NCI-H2227 (cell line): ENCODE data around the gene CDH23.

Source experiments
- DNase-seq: peaks from one replicate; lab custom pipeline; 2025; ENCODE audit not compliant: unreplicated experiment; lab: John Stamatoyannopoulos, UW

Gene CDH23

DNA sequence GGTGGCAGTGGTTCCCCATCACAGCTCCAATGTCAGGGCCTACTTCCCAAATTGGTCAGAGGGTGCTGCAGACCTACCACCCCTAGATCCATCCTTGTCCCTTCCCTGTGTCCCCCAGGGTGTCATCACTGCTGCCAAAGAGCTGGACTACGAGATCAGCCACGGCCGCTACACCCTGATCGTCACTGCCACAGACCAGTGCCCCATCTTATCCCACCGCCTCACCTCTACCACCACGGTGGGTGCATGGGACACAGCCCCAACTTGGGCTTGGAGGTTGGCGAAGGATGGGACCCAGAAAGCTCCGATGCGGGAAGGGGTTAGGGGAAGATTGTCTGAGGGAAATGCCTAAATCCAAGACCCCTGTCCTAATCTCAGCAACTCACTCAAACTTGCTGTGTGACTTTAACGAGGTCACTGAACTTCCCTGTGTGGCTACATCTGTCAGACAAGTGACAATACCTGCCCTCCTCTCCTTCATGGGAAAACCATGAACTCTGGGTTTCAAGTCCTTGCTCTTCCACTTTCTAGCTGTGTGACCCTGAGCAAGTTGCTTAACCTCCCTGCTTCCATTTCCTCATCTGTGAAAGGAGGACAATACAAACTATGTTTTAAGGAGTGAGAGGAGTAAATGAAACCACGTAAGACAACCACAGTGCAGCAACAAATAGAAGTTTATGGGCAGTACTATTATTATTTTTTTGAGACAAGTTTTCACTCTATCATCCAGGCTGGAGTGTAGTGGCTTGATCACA lies 381.5 kb downstream of the CDH23 start:
- DNase-seq: no peak

DNA sequence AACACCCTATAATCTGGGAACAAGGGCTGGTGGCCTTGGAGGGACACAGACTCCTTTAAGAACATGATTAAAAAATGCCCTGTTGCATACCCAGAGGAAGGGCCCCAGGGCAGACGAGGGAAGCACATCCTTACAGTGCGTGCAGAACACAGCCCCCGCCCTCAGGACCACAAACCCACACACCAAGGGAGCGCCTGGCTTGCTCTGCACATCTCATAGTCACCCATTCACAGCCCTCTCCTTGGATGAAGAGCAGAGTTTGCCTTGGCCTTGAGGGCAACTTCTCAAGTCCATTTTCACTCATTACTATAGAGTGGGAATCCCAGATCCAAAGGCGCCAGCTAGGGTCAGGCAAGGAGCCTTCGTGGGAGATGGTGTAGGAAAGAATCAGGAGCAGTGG lies 382.9 kb downstream of the CDH23 start:
- DNase-seq: no peak

DNA sequence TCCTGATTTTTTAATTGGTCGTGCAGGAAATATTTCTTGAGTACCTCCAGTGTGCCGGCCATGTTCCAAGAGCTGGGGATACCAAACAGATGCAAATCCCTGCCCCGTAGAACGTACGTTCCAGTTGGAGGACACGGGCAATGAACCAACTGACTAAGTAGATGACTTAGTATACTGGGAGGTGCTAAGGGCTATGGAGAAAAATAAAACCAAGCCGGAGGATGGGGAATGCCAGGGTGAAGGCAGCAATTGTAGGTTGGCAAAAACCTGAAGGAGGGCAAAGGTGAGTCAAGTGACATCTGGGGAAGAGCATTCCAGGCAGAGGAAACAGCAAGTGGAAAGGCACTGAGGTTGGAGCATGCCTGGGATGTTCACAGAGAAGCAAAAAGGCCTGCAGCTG lies 383.4 kb downstream of the CDH23 start:
- no peak for DNase-seq

DNA sequence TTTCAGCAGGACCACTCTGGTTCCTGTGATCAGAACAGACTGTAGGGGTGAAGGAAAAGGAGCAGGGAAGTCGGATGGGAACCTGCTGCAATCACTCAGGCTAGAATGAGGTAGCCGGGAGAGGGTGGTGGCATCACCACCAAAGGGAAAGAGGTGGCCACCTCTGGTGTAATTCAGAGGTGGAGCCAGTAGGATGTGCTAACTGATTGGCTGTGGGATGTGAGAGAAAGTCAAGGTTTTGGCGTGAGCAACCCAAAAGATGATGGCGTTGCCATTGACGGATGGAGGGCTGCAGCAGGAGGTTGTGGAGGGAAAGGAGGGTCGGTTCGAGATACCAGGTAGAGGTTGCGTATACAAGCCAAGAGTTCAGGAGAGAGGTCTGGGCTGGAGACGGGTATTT lies 384.0 kb downstream of the CDH23 start:
- no peak for DNase-seq

DNA sequence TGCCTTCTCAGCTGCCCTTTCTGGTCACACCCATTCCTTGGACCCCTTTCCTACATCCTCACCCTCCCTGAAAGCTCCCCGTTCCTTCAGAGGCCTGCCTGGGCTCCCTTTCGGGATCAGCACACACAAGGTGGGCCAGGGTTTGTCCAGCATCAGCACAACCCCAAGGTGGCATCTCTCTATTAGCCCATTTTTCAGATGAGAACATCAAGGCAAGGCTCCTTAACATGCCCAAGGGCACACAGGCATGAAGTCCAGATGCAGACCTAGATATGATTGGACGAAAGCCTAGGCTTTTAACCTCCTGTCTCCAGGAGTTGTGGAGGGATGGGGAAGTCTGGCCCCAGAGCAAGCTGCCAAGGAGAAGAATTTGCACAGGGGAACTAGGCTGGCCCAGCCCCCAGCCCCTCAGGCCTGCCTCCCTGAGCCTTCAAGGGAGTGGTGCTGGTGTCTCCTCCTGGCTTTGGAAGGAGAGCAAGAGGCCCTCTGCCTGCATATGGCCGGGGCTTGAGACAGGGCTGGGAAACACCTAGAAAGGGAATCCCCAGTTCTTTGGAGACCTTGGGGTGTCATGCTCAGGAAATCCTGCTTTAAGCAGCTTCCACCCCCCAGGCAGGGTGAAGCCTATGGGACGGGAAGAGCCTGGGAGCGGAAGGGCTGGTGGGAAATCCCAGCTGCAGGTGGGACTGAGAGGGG lies 385.6 kb downstream of the CDH23 start:
- no peak for DNase-seq

DNA sequence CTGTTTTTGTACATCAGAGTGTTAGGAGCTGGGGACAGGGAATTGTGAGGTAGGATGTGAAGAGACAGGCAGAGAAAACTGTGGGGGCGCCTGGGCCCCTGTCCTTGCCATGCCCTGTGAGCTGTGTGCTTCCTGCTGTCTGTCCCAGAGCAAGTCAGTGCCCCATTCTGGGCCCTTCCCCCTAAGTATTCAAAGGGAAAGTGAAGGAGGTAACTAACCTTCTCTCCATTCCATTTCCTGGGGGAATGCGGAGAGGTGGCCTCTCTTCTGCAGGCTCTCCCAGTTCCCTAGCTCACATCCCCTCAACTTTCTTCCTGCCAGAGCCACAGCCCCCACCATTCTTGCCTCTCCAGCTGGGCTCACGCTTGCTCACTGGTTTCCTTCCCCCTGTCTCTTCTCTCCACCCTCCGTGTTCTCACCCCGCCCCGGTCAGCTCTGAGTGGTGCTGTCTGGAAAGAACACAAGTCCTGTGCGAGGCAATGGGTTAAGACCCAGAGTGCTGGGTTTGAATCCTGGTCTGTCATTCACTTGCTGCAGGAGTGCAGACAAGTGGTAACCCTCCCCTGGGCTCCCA lies 386.3 kb downstream of the CDH23 start:
- no peak for DNase-seq

DNA sequence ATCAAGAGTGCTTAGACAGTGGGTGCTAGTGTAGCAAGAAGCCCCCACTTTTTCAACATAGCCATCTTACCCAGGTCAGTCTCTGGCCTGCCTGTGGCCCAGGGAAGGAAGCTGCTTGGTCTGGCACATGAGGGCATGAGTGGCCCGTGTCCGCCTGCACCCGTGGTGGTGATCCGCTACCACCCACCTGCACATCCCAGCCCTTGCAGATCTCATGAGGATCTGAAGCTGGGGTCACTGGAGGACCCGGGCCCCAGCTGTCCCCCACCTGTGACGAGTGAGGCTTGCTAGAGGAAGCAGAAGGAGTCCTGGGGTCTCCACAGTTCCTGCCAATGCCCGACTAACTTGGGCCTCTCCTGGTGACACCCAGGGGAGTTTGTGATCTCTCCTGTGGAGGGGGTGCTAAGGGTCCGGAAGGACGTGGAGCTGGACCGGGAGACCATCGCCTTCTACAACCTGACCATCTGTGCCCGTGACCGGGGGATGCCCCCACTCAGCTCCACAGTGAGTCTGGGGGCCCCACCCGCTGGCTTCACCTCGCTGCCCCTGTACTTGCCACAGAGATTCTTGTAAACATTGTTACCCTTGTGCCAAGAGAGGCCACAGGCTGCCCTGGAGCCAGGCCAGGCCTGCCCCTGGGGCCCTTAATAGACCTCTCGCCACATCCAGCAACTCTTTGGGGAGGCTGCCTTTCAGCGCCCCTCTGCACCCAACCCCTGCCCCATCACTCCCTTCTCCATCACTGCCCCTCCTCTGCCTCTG lies 387.4 kb downstream of the CDH23 start:
- DNase-seq: no peak

DNA sequence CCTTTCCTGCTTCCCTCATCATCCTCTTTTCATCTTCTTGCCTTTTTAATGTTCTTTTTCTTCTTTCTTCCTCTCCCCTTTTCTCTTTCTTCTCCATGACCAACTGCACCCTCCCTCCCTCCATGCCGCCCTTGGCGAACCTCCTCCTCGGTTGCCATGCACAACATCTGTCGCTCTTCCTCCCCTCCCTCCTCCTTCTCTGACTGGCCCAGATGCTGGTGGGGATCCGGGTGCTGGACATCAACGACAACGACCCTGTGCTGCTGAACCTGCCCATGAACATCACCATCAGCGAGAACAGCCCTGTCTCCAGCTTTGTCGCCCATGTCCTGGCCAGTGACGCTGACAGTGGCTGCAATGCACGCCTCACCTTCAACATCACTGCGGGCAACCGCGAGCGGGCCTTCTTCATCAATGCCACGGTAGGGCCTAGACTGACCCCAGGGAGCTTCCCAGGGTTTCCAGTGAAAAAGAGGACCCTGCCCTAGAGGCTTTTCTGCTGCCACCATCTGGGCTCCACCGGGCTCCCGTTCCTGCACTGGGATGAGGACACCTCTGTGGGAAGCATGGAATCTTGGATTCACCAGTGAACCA lies 388.1 kb downstream of the CDH23 start:
- DNase-seq: no peak

DNA sequence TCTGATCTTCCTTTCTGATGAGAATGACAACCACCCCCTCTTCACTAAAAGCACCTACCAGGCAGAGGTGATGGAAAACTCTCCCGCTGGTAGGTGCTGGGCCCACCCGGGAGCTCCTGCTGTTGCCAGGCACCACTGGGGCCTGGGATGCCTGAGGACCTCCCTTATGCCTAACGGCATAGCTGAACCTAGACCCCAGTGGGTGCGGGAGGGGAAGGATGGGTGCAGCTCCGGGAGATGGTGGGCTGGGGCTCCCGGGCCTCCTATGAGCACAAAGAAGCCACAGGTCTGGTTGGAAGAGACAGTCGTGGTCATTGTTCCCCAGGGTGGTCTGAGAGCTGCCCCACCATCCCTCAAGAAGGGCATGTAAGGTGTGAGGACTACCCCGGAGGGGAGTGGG lies 392.2 kb downstream of the CDH23 start:
- no peak for DNase-seq

DNA sequence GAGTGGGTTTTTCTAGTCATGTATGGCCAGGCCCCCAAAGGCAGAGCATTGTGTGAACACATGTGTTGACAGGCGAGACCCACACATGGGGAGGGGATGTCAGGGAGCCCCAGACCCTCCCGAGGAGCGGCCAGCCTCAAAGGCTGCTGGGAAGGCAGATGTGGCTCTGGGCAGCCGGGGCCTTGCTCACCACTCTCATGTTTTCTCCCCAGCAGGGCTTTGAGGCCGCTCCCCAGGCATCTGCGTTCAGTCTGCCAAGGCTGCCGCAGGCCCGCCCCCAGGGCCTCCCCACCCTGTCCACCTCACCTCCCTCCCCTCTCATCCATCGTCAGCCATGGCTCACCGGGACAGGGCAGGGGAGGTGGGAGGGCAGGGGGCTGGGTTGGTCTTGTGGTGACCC lies 393.2 kb downstream of the CDH23 start:
- no peak for DNase-seq

DNA sequence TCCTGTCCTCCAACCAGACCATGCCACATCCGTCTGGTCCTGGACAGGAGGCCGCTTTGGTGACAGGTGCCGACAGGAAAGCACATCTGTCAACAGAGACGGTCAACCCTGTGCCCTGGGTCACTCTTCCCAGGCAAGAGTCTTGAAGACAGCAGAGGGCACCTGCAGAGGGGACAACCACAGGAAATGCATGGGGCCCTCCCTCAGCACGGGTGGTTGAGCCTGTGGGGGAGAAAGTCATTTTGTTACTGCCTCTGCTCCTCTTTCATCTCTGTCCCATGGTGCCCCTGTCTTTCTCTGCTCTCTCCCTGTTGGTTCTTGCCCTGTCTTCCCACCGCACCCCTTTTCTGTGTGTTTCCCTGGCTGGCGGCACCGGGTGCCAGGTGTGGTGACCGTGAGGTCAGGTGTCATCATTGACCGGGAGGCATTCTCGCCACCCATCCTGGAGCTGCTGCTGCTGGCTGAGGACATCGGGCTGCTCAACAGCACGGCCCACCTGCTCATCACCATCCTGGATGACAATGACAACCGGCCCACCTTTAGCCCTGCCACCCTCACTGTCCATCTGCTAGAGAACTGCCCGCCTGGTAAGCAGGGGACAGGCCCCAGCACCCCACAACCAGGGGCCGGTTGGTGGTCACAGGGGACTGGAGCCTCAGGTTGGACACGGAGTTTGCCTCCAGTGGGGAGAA lies 394.2 kb downstream of the CDH23 start:
- DNase-seq: no peak

DNA sequence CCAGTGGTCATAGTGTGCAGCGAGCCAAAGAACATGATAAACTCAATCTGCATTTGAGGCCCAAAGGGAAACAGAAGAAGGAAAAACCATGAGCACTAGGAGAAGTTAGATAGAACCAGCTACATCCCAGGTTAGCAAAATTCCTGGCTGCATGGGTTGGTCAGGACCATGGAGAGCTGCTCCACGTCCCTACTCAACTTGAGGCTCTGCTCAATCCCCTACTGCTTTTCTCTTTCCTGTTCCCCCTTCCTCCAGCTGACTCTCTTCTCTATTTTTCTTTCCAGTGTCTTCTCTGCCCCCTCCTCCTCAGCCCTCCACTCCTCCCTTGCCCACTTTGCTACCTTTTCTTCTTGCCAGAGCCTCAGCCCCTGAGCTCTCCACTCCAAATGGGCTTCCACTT lies 398.5 kb downstream of the CDH23 start:
- DNase-seq: no peak

DNA sequence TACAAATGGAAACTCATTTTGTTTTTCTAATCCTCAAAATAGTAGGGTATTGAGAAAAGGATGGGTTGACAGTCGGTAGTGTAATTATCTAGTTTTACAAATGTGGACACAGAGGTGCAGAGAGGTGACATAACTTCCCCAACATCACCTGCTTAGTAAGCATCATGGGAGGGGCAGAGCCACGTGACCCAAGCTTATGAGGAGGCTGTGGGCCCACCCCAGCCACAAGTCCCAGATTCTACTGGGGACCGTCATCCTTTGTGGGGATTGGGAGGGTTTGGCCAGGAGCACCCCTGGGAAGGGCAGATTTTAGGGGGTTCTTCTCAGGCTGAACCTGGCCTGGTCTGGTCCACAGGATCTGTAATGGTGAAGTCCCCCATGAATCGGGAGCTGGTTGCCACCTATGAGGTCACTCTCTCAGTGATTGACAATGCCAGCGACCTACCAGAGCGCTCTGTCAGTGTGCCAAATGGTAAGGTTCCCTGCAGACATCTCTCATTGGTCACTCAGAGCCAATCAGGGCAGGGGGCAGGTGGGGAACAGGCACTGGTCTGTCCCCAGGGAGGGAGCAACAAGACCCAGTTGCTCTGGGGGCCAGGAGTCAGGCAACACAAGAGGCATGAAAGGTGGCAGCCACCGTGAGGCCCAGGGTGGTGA lies 400.2 kb downstream of the CDH23 start:
- no peak for DNase-seq

DNA sequence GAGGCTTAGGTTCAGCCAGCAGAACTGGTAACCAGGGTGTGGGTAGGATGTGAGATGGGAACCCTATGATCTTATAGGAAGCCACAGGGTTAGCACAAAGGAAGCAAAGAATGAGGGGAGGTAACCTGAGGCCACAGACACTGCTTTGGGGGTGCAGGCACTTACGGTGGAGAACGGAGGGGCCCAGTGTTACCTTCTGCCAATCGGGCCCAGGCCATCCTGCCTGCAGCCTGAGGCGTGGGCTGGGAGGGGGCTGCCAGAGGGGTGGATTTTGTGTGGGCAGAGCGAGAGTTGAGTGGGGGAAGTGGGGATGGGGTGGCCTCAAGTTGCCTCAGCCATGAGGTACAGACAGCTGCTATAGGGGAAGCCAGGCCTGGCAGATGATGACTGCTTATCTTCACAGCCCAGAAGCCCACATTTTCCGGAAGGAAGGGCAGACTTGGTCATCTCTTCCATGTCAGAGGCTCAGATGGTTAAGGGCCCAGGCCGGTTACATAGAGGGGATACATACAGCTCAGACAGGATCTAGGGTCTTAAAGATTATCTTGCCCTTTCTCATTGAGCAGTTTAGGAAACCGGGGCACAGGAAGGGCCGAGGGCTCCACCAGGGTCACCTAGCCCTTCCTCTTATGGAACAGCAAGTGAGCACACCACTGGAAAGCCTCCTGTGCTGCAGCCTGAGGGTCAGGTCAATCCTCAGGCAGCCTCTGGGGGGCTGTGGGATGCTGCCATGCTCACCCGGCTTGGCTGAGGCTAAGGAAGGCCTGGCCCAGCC lies 401.0 kb downstream of the CDH23 start:
- DNase-seq: no peak

DNA sequence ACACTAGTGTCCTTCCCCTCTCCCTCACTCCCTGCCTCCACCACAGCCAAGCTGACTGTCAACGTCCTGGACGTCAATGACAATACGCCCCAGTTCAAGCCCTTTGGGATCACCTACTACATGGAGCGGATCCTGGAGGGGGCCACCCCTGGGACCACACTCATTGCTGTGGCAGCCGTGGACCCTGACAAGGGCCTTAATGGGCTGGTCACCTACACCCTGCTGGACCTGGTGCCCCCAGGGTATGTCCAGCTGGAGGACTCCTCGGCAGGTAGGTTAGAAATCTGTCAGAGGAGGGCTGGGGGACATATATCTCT lies 401.5 kb downstream of the CDH23 start:
- DNase-seq: no peak

DNA sequence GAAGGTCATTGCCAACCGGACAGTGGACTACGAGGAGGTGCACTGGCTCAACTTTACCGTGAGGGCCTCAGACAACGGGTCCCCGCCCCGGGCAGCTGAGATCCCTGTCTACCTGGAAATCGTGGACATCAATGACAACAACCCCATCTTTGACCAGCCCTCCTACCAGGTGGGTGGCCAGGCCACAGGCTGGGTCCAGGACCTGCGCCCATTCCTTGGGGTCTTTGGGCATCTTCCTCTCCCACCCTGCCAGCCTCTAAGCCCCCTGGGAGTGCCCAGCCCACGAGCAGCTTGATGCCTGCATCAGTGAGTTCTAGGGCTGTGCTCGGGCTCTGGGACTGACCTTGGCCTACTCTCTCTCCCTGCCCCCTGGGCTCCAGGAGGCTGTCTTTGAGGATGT lies 402.4 kb downstream of the CDH23 start:
- DNase-seq: no peak

DNA sequence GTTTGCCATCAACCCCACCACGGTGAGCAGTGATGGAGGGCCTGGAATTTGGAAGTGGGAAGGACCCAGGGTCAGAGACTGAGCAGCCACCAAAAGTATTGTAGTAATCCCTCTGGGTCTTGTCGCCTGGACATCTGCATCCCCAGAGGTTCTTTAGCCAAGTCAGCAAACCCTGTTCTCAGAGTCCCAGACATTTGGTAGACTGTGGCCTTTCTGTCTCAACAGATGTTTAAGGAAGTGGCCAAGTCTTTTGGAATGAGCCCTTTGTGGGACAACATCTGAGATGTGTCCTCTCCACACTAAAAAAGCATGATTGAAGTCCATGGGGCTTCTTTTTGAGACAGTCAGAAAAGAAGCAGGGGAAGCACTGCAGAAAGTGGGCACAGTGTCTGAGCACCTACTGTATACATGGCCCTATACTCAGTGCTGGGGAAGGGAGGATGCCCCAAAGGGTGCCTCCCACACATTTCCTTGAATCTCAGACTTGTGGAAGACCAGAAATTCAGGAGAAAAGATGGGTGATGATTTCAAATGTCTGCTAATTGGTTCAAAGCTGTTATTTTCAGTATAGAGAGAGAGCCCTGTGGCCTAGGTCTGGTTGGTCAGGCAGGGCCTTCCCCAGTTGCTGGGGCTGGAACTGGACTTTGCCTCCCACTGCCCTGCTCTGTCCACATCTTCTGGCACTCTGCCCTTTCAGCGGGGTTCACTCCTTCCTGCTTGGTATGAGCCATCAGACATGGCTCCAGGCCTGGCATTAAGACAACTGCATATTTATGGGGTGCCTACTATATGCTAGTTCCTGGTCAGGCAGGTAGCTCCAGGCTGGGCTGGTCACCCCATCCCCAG lies 403.1 kb downstream of the CDH23 start:
- DNase-seq: no peak

DNA sequence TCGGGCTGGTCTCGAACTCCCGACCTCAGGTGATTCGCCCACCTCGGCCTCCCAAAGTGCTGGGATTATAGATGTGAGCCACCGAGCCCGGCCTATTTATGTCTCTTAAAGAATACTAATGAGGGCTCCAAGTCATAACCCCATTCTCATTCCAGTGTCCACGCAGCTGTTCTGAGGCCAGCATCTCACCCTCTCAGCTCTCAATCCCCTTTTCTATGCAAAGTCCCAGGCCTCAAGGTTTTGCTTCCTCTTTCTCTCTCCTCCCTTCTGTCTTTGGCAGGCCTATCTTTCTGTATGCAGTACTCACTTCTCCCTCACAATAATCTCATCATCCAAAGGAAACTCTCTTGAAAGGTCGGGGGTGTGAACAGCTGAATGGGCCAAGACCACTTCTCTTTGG lies 404.6 kb downstream of the CDH23 start:
- DNase-seq: no peak

DNA sequence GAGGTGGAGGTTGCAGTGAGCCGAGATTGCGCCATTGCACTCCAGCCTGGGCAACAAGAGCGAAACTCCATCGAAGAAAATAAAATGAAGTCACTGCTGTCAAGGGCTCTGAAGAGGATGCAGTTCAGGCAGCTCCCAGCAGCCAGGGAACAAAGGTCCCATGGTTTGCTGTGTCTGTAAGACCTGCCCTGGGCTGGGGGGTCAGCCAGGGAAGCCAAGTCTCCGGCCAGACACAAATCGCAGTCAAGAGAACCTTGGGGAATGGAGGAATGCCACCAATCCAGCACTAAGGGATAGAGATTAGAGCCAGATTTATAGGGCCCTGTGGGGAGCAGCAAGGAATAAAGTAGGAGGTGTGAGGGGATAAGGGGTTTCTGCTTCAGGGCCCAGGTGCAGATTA lies 405.5 kb downstream of the CDH23 start:
- DNase-seq: no peak
